Mesendoderm (in vitro differentiated cells): ENCODE measurements around the gene ALG14.

Source experiments
- DNase-seq: peaks from one replicate; pipeline ENCODE4 v3.0.0; 2013
- H2AK5ac ChIP-seq: 2 replicates; pipeline ENCODE4 v1.6.1; 2013; ENCODE audit warnings: low read length, inconsistent platforms
- H2BK120ac ChIP-seq: 2 replicates; pipeline ENCODE4 v1.6.1; 2013; ENCODE audit warnings: low read depth, mild to moderate bottlenecking, low read length, moderate library complexity, mixed read lengths
- H2BK15ac ChIP-seq: replicated peaks from 2 replicates; pipeline ENCODE4 v1.6.1; 2013; ENCODE audit warnings: low read depth, mild to moderate bottlenecking, moderate library complexity
- H2BK5ac ChIP-seq: 2 replicates; pipeline ENCODE4 v1.6.1; 2013; ENCODE audit warnings: low read length, inconsistent platforms
- H3K18ac ChIP-seq: 2 replicates; pipeline ENCODE4 v1.6.1; 2013; ENCODE audit warnings: mild to moderate bottlenecking, low read length, mixed read lengths
- H3K23ac ChIP-seq: one replicate; pipeline ENCODE4 v1.6.1; 2013; ENCODE audit warnings: low read length
- H3K27ac ChIP-seq: 2 replicates; pipeline ENCODE4 v1.5.1; 2013; ENCODE audit warnings: low read depth, mild to moderate bottlenecking, inconsistent platforms, low read length, moderate library complexity
- H3K27me3 ChIP-seq: 2 replicates; pipeline ENCODE4 v1.6.1; 2013; ENCODE audit warnings: low read length, control low read depth, mild to moderate bottlenecking, inconsistent platforms; ENCODE audit not compliant: insufficient read depth, poor library complexity
- H3K36me3 ChIP-seq: 2 replicates; pipeline ENCODE4 v1.6.1; 2013; ENCODE audit warnings: low read length, inconsistent platforms; ENCODE audit not compliant: control insufficient read depth, insufficient read depth
- H3K4ac ChIP-seq: one replicate; pipeline ENCODE4 v1.6.1; 2013; ENCODE audit warnings: low read depth, mild to moderate bottlenecking, low read length, moderate library complexity
- H3K4me1 ChIP-seq: 2 replicates; pipeline ENCODE4 v1.6.1; 2013; ENCODE audit warnings: low read depth, low read length, inconsistent platforms; ENCODE audit not compliant: control insufficient read depth
- H3K4me2 ChIP-seq: 2 replicates; pipeline ENCODE4 v1.6.1; 2013; ENCODE audit warnings: low read length
- H3K4me3 ChIP-seq: 2 replicates; pipeline ENCODE4 v1.5.1; 2013; ENCODE audit warnings: mild to moderate bottlenecking, low read length
- H3K56ac ChIP-seq: one replicate; pipeline ENCODE4 v1.6.1; 2013; ENCODE audit warnings: low read length
- H3K79me1 ChIP-seq: 2 replicates; pipeline ENCODE4 v1.6.1; 2013; ENCODE audit warnings: low read length, inconsistent platforms
- H3K79me2 ChIP-seq: 2 replicates; pipeline ENCODE4 v1.6.1; 2013; ENCODE audit warnings: mild to moderate bottlenecking, low read length; ENCODE audit not compliant: control insufficient read depth, insufficient read depth
- H3K9ac ChIP-seq: 2 replicates; pipeline ENCODE4 v1.6.1; 2013; ENCODE audit warnings: low read length, inconsistent platforms
- H4K5ac ChIP-seq: one replicate; pipeline ENCODE4 v1.6.1; 2013; ENCODE audit warnings: low read length
- H4K8ac ChIP-seq: one replicate; pipeline ENCODE4 v1.6.1; 2013; ENCODE audit warnings: low read depth, mild to moderate bottlenecking, control low read depth, low read length, moderate library complexity
- WGBS: extraction: QIAGEN DNeasy Blood & Tissue Kit; methylation state at CpG from one replicate; pipeline ENCODE4 v1.1.7; 2013; ENCODE audit warnings: low lambda C conversion rate, missing lambda C conversion rate; ENCODE audit not compliant: insufficient coverage; ENCODE audit errors: extremely low coverage; 5-methylcytosine and 5-hydroxymethylcytosine counted together

Gene ALG14

DNA sequence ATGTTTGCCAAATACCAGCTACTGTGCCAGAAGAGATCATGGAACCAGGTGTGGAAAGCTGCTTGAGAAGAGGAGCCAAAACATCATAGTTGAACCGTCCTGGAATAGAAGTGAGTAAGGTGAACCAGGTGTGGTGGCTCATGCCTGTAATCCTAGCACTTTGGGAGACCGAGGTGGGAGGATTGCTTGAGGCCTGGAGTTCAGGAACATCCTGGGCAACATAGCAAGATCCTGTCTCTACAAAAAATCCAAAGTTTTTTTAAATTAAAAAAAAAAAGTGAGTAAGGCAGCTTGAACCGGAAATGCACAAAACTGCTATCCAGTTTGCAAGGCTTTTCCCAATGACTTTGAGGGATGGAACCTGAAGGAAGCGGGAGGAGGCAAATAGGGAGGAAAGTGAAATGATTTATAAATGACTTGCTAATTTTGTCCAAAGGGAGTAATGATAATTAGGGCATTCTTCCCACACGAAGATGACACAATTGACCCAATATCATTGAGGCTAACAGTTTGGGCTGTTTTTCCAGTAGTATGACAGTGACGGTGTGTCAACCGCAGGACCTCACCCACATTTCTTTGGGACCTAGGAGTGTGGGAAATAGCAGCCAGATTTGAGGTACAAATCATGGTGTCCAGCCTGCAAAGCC is 144.3 kb downstream of the ALG14 start:
- H3K4me2 ChIP-seq, result peak overlapping the region; percentile 41

DNA sequence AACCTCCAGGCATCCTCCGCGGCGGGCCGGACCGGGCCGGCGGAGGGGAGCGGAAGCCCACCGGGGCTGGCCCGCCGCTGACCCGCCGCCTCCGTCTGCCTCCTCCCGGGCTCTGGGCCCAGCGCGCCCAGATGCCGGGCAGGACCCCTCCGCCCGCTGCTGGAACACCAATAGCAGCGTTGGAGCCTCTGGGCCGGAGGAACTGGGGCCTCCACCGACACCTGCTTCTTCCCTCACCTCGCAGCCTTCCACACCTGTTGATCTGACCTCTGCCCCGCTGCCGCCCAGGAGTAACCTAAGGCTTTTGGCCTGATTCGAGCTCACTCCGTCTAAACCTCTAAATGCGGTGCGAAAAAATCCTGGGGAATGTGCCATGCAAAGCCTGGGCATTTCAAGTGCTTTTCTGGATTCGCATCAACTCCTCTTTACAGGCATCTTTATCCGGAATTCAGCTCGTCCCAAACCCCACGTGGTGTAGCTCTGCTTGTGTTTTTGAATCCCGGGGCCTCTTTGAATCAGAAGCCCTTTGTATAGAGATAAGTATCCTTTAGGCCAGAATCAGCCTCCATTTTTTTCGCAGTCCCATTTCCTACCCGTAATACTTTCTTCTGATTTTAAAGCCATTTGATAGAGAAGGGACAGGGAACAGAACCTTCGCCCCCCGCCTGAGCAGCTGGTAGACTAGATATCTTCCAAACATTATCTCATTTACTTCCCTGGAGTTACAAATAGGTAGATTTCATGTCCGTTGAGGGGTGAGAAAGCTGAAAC is 145.2 kb downstream of the ALG14 start:
- Histone ChIP-seq H3K79me2 (peaks cover 42% of the 10 kb centered on the region), H3K4ac (peak overlapping the region; percentile 94), H3K27me3 (no peaks in the 10 kb centered on the region), H3K23ac (no peak overlapping the region), H3K27ac (peak overlapping the region; percentile 94), H2BK120ac (peak overlapping the region; percentile 52), H3K56ac (peak overlapping the region; percentile 73), H3K36me3 (no peaks in the 10 kb centered on the region), H2BK5ac (no peak overlapping the region), H4K8ac (peak overlapping the region; percentile 14), H3K9ac (peak overlapping the region; percentile 43), H2BK15ac (no peak overlapping the region), H4K5ac (no peak overlapping the region), H3K18ac (peak overlapping the region; percentile 94), H3K4me2 (peak overlapping the region; percentile 41), H3K4me3 (peak overlapping the region; percentile 1), H3K4me1 (peaks cover 10% of the 10 kb centered on the region), H2AK5ac (no peak overlapping the region), H3K79me1 (peaks cover 6% of the 10 kb centered on the region)
- peak; percentile 86 for DNase-seq
- no CpG with 5 or more reads among the region's 40 CpGs for WGBS

More for the DNA sequence above, 144.3 kb downstream of the ALG14 start:
- no peak overlapping the region for H3K4ac ChIP-seq
- peak overlapping the region; percentile 48 for H3K23ac ChIP-seq
- peaks cover 6% of the 10 kb centered on the region for H3K79me1 ChIP-seq
- peak overlapping the region; percentile 94 for H3K27ac ChIP-seq
- peaks cover 35% of the 10 kb centered on the region for H3K79me2 ChIP-seq
- H2BK15ac ChIP-seq, result no peak overlapping the region
- H4K5ac ChIP-seq, result no peak overlapping the region
- DNase-seq, result no peak
- H3K9ac ChIP-seq, result peak overlapping the region; percentile 43
- no peak overlapping the region for H3K4me3 ChIP-seq
- H3K4me1 ChIP-seq, result peaks cover 10% of the 10 kb centered on the region
- no peak overlapping the region for H3K18ac ChIP-seq
- H3K56ac ChIP-seq, result peak overlapping the region; percentile 73
- no peak overlapping the region for H4K8ac ChIP-seq
- no peaks in the 10 kb centered on the region for H3K27me3 ChIP-seq
- peak overlapping the region; percentile 52 for H2BK120ac ChIP-seq
- WGBS, result no CpG with 5 or more reads among the region's 7 CpGs
- H2AK5ac ChIP-seq, result peak overlapping the region; percentile 74
- H2BK5ac ChIP-seq, result no peak overlapping the region
- no peaks in the 10 kb centered on the region for H3K36me3 ChIP-seq

GRCh38 chr1:94926915-94927404 is 145.8 kb downstream of the ALG14 start, which contains the start of gene CNN3:
Gene CNN3 (minus strand): TSS chr1:94927110. CDS start chr1:94926894, 216 bp downstream.
- Histone ChIP-seq H3K27ac (peak within 1 kb of the TSS; percentile 98), H3K4me1 (peaks cover 10% of the 10 kb centered on the region), H2BK15ac (no peak within 1 kb of the TSS), H3K27me3 (no peaks in the 10 kb centered on the region), H3K4ac (peak within 1 kb of the TSS; percentile 94), H4K5ac (no peak within 1 kb of the TSS), H4K8ac (peak within 1 kb of the TSS; percentile 14), H3K18ac (peak within 1 kb of the TSS; percentile 98), H3K79me1 (peaks cover 6% of the 10 kb centered on the region), H2BK120ac (peak within 1 kb of the TSS; percentile 80), H3K23ac (peak within 1 kb of the TSS; percentile 92), H3K56ac (peak within 1 kb of the TSS; percentile 91), H2BK5ac (peak within 1 kb of the TSS; percentile 85), H2AK5ac (no peak within 1 kb of the TSS), H3K9ac (peak within 1 kb of the TSS; percentile 90), H3K4me2 (peak within 1 kb of the TSS; percentile 41), H3K4me3 (peak within 1 kb of the TSS; percentile 76), H3K36me3 (no peaks in the 10 kb centered on the region), H3K79me2 (peaks cover 47% of the 10 kb centered on the region)
- WGBS, result no CpG with 5 or more reads among the region's 57 CpGs
- DNase-seq, result peak; percentile 97

- Histone ChIP-seq H3K56ac (peak overlapping the region; percentile 91), H4K5ac (no peak overlapping the region), H3K18ac (peak overlapping the region; percentile 98), H3K4me1 (peaks cover 12% of the 10 kb centered on the region), H2BK15ac (no peak overlapping the region), H3K23ac (peak overlapping the region; percentile 92), H4K8ac (peak overlapping the region; percentile 7), H2AK5ac (no peak overlapping the region), H2BK5ac (peak overlapping the region; percentile 85), H3K27me3 (no peaks in the 10 kb centered on the region), H3K79me2 (peaks cover 53% of the 10 kb centered on the region), H3K9ac (peak overlapping the region; percentile 90), H3K4me3 (peak overlapping the region; percentile 76), H3K4ac (peak overlapping the region; percentile 18), H3K4me2 (peak overlapping the region; percentile 19), H3K79me1 (peaks cover 6% of the 10 kb centered on the region), H3K36me3 (no peaks in the 10 kb centered on the region), H3K27ac (peak overlapping the region; percentile 98), H2BK120ac (peak overlapping the region; percentile 80)
- no CpG with 5 or more reads among the region's 78 CpGs for WGBS
- peak; percentile 73 for DNase-seq
These were observed 146.4 kb downstream of the ALG14 start for GRCh38 chr1:94926126-94926914.

DNA sequence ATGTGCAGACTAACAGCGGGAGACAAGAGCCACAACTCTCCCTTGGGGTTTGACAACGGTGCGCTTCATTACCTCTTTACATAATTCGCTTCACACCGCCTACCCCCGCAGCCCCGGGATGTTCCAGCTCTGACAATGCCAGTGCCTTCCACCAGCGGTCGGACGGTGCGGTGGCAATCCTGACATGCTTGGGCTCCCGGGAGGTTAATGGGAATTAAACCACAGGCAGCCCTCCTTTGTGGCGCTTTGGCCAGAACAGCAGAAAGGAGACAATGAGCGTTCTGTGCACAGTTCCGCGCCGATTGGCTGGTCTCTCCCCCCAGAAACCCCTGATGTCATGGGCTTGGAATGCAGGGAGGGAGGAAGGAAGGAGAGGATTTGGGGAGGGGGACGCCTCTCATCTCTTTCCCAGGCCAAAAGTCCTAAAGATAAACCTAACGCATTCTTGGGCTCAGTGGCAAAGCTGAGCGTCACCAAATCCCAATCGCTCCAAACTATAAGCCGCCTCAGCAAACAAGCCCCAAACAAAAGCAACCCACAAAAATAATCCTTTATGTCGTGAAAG is 147.1 kb downstream of the ALG14 start:
- Histone ChIP-seq H3K4me3 (peak overlapping the region; percentile 76), H3K56ac (peak overlapping the region; percentile 91), H3K27ac (peak overlapping the region; percentile 98), H3K27me3 (no peaks in the 10 kb centered on the region), H3K23ac (peak overlapping the region; percentile 92), H3K79me1 (peaks cover 6% of the 10 kb centered on the region), H2BK15ac (no peak overlapping the region), H4K5ac (no peak overlapping the region), H2BK5ac (peak overlapping the region; percentile 85), H3K79me2 (peaks cover 60% of the 10 kb centered on the region), H3K36me3 (no peaks in the 10 kb centered on the region), H4K8ac (peak overlapping the region; percentile 7), H3K4me2 (peak overlapping the region; percentile 36), H2AK5ac (no peak overlapping the region), H3K4me1 (peaks cover 12% of the 10 kb centered on the region), H3K4ac (peak overlapping the region; percentile 18), H3K9ac (peak overlapping the region; percentile 90), H2BK120ac (peak overlapping the region; percentile 80), H3K18ac (peak overlapping the region; percentile 98)
- DNase-seq, result peak; percentile 100
- WGBS, result no CpG with 5 or more reads among the region's 23 CpGs
